ENCODE data around the gene MGAT4A. TPM values are rescaled to one million over a fixed set of nuclear protein-coding genes. Genes with fewer than 3 reads are reported as not detected.

Gene MGAT4A
- total RNA-seq, 1 donor from 2014 or later = 8.0 TPM

DNA sequence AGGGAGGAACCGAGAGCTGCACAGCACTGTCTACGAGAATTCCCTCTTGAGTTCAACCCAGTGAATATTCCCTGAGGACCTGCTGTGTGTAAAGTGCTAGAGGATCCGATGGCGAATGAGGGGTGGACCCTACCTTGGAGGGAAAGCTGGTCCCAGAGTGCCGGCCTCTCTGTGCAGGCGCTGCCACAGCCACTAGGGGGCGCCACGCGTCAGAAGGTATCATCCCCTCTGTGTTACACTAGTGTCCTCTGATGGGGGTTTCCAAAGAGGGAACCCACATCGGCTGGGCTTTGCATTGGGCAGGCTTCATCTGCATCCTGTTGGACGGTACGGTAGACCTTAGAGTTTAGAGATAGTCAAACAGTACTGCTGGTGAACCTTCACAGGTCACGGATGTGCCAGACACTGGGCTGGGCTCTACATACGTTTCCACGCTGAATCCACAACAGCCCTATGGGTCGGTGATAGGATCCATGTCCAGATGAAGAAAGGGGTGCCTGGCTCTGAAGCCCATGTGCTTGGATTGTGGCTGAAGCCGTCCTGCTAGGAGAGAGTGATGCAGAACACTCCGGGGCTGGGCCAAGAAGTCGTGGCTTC, 161.6 kb downstream of the MGAT4A start:
- Histone ChIP-seq H3K36me3 (peaks cover 58 to 70% of the 10 kb centered on the region in 2 donors), H3K9me3 (no peaks in the 10 kb centered on the region), H3K4me1 (no peaks in the 10 kb centered on the region), H3K27ac (no peak overlapping the region), H3K27me3 (no peaks in the 10 kb centered on the region), H3K4me3 (no peak overlapping the region)
- intact Hi-C loops (cut with DNase I) = no loop called here
- TF ChIP-seq, protein P1, sequence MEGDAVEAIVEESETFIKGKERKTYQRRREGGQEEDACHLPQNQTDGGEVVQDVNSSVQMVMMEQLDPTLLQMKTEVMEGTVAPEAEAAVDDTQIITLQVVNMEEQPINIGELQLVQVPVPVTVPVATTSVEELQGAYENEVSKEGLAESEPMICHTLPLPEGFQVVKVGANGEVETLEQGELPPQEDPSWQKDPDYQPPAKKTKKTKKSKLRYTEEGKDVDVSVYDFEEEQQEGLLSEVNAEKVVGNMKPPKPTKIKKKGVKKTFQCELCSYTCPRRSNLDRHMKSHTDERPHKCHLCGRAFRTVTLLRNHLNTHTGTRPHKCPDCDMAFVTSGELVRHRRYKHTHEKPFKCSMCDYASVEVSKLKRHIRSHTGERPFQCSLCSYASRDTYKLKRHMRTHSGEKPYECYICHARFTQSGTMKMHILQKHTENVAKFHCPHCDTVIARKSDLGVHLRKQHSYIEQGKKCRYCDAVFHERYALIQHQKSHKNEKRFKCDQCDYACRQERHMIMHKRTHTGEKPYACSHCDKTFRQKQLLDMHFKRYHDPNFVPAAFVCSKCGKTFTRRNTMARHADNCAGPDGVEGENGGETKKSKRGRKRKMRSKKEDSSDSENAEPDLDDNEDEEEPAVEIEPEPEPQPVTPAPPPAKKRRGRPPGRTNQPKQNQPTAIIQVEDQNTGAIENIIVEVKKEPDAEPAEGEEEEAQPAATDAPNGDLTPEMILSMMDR (IDR thresholded peaks at IDR 0.05) = peak; percentile 52 to 66 (median 61)
- DNase-seq (ENCODE audit: low spot score in 2 of 2) = no peak

Other genes starting within 250 kb of the MGAT4A start
- gene COA5, start 122.6 kb downstream of the MGAT4A start, total RNA-seq = 86.3 TPM
- 34.4 TPM for gene UNC50, start 122.5 kb downstream of the MGAT4A start, total RNA-seq
- 51.9 TPM for gene CRACDL, start 205.1 kb upstream of the MGAT4A start, total RNA-seq